ENCODE data around the gene PAPOLA. TPM values are rescaled to one million over a fixed set of nuclear protein-coding genes. Genes with fewer than 3 reads are reported as not detected.

PAPOLA gene
- total and polyA plus RNA-seq, 2 donors (not counting 1 experiment from before 2014, with no cell fraction given) = 104 to 324 TPM

GRCh38 chr14:96565811-96566210 is 63.6 kb downstream of the PAPOLA start:
- DNase-seq (no peak), ATAC-seq (ENCODE audit: low read depth) (no peak)
- ChIA-PET CTCF (interaction anchor here (1.4 to 4.7 kb wide), 4 partner anchors 9 to 287 kb away, joined by 3 to 35 read pairs (median 16); no protein-coding TSS in a partner anchor), POLR2A (no interaction called here)
- Histone ChIP-seq H4K20me1 (ENCODE audit: control insufficient read depth, insufficient read depth, low read length, poor library complexity, severe bottlenecking) (peaks cover 6% of the 10 kb centered on the region), H2AFZ (ENCODE audit: insufficient read depth, low read depth, low read length, poor library complexity, severe bottlenecking) (no peak overlapping the region), H3K4me2 (replicated peaks; ENCODE audit: low read depth, low read length, poor library complexity, severe bottlenecking) (no peak overlapping the region), H3K4me3 (ENCODE audit: control extremely low read depth in 1 of 5, extremely low read depth in 1 of 5, insufficient read depth in 1 of 5, low read depth in 2 of 5, low read length in 4 of 5) (no peak overlapping the region), H3K79me2 (ENCODE audit: control insufficient read depth, insufficient read depth, low read length) (no peaks in the 10 kb centered on the region), H3K4me1 (ENCODE audit: control insufficient read depth in 2 of 2, insufficient read depth in 2 of 2, low read length in 2 of 2) (no peaks in the 10 kb centered on the region), H3K27ac (ENCODE audit: low read length in 2 of 2) (no peak overlapping the region), H3K27me3 (replicated peaks in 1 of 4; ENCODE audit: control extremely low read depth in 1 of 4, control insufficient read depth in 3 of 4, insufficient read depth in 4 of 4, low read length in 3 of 4) (no peaks in the 10 kb centered on the region), H3K9ac (ENCODE audit: low read length) (no peak overlapping the region), H3K36me3 (replicated peaks in 1 of 2; ENCODE audit: control extremely low read depth in 1 of 2, control insufficient read depth in 1 of 2, extremely low read depth in 1 of 2, insufficient read depth in 2 of 2, low read length in 1 of 2) (peaks cover 14 to 38% of the 10 kb centered on the region in 2 experiments), H3K9me3 (ENCODE audit: control extremely low read depth in 1 of 3, control insufficient read depth in 2 of 3, insufficient read depth in 1 of 3, low read length in 2 of 3) (no peaks in the 10 kb centered on the region)
- Mint-ChIP-seq H3K4me3 (no peak overlapping the region), H3K27ac (no peak overlapping the region), H3K9me3 (ENCODE audit: insufficient read depth) (no peaks in the 10 kb centered on the region), H3K4me1 (peaks cover 3% of the 10 kb centered on the region), H3K27me3 (no peaks in the 10 kb centered on the region)
- TF ChIP-seq CTCF (IDR thresholded peaks at IDR 0.05) = no peak
- no peak for TF ChIP-seq EZH2 (IDR thresholded peaks at IDR 0.05; ENCODE audit: borderline replicate concordance, insufficient read depth, low read depth, low read length, poor library complexity, severe bottlenecking)
- WGBS (ENCODE audit: insufficient coverage) = 100% methylated on average over 2 of the region's 2 CpGs
- intact Hi-C loops (cut with micrococcal nuclease) = loop anchor here (2.0 kb wide), 1 partner anchor 175 kb away; no protein-coding TSS in a partner anchor

GRCh38 chr14:96567289-96567899 is 65.2 kb downstream of the PAPOLA start:
- POLR2A ChIA-PET = interaction anchor here (1.1 kb wide), 1 partner anchor 39 kb away, joined by 3 read pairs; no protein-coding TSS in a partner anchor
- peak; percentile 39 for DNase-seq

More at GRCh38 chr14:96567289-96567899, 65.2 kb downstream of the PAPOLA start:
- H4K20me1 ChIP-seq (ENCODE audit: control insufficient read depth, insufficient read depth, low read length, poor library complexity, severe bottlenecking) = peaks cover 6% of the 10 kb centered on the region
- no CpG with 5 or more reads among the region's 3 CpGs for WGBS (ENCODE audit: insufficient coverage)
- H3K4me1 ChIP-seq (ENCODE audit: control insufficient read depth in 2 of 2, insufficient read depth in 2 of 2, low read length in 2 of 2) = no peaks in the 10 kb centered on the region
- no peaks in the 10 kb centered on the region for H3K27me3 ChIP-seq (replicated peaks in 1 of 4; ENCODE audit: control extremely low read depth in 1 of 4, control insufficient read depth in 3 of 4, insufficient read depth in 4 of 4, low read length in 3 of 4)
- no peaks in the 10 kb centered on the region for H3K79me2 ChIP-seq (ENCODE audit: control insufficient read depth, insufficient read depth, low read length)
- H3K9me3 Mint-ChIP-seq (ENCODE audit: insufficient read depth) = no peaks in the 10 kb centered on the region
- TF ChIP-seq CTCF (IDR thresholded peaks at IDR 0.05) (peak; percentile 73), EZH2 (IDR thresholded peaks at IDR 0.05; ENCODE audit: borderline replicate concordance, insufficient read depth, low read depth, low read length, poor library complexity, severe bottlenecking) (no peak)
- CTCF ChIA-PET = interaction anchor here (0.9 to 4.7 kb wide), 7 partner anchors 10 to 285 kb away, joined by 3 to 35 read pairs (median 6); no protein-coding TSS in a partner anchor
- no peak overlapping the region for H3K4me3 ChIP-seq (ENCODE audit: control extremely low read depth in 1 of 5, extremely low read depth in 1 of 5, insufficient read depth in 1 of 5, low read depth in 2 of 5, low read length in 4 of 5)
- peaks cover 3% of the 10 kb centered on the region for H3K4me1 Mint-ChIP-seq
- intact Hi-C loops (cut with micrococcal nuclease) = loop anchor here (2.0 kb wide), 1 partner anchor 173 kb away; no protein-coding TSS in a partner anchor
- H3K27ac ChIP-seq (ENCODE audit: low read length in 2 of 2) = no peak overlapping the region
- H3K4me3 Mint-ChIP-seq = no peak overlapping the region
- H3K4me2 ChIP-seq (replicated peaks; ENCODE audit: low read depth, low read length, poor library complexity, severe bottlenecking) = no peak overlapping the region
- H3K36me3 ChIP-seq (replicated peaks in 1 of 2; ENCODE audit: control extremely low read depth in 1 of 2, control insufficient read depth in 1 of 2, extremely low read depth in 1 of 2, insufficient read depth in 2 of 2, low read length in 1 of 2) = peaks cover 11 to 37% of the 10 kb centered on the region in 2 experiments
- no peak overlapping the region for H2AFZ ChIP-seq (ENCODE audit: insufficient read depth, low read depth, low read length, poor library complexity, severe bottlenecking)
- ATAC-seq (ENCODE audit: low read depth) = no peak
- H3K27ac Mint-ChIP-seq = no peak overlapping the region
- H3K9me3 ChIP-seq (ENCODE audit: control extremely low read depth in 1 of 3, control insufficient read depth in 2 of 3, insufficient read depth in 1 of 3, low read length in 2 of 3) = no peaks in the 10 kb centered on the region
- no peaks in the 10 kb centered on the region for H3K27me3 Mint-ChIP-seq
- H3K9ac ChIP-seq (ENCODE audit: low read length) = no peak overlapping the region
